SU-DHL-6 (cell line): Measurements from ENCODE around the gene PAQR6.

Experiments
- H2AFZ ChIP-seq: fragments of 200-600 bp; sonication (generic); 2 replicates; pipeline ENCODE4 v1.6.1; 2014; ENCODE audit warnings: low read depth, mild to moderate bottlenecking, moderate library complexity, mixed read lengths, antibody characterized with exemption, low read length; ENCODE audit not compliant: severe bottlenecking
- H3F3A ChIP-seq: fragments of 200-600 bp; shearing (Covaris generic); 2 replicates; pipeline ENCODE4 v1.6.0; 2016; ENCODE audit warnings: antibody characterized with exemption, mild to moderate bottlenecking; ENCODE audit not compliant: insufficient read depth
- H3K27ac ChIP-seq: fragments of 200-600 bp; sonication (generic); 2 replicates; pipeline ENCODE4 v1.5.1; 2016; ENCODE audit warnings: low read depth, mild to moderate bottlenecking, low read length, moderate library complexity, mixed read lengths
- H3K27me3 ChIP-seq: fragments of 200-600 bp; sonication (generic), shearing (Covaris generic); 2 replicates; pipeline ENCODE4 v1.6.0; 2014; ENCODE audit warnings: mild to moderate bottlenecking, low read length
- H3K36me3 ChIP-seq: fragments of 200-600 bp; sonication (generic); 2 replicates; pipeline ENCODE4 v1.6.1; 2014; ENCODE audit warnings: mild to moderate bottlenecking, low read length, mixed read lengths
- H3K4me2 ChIP-seq: fragments of 300-600, 200-600 bp; shearing (Covaris generic), sonication (generic); 2 replicates; pipeline ENCODE4 v1.6.0; 2014; ENCODE audit warnings: low read length, low read depth, mild to moderate bottlenecking; ENCODE audit not compliant: poor library complexity, severe bottlenecking
- H3K4me3 ChIP-seq: fragments of 200-600 bp; sonication (generic); 2 replicates; pipeline ENCODE4 v1.5.1; 2014; ENCODE audit warnings: antibody characterized with exemption, low read length, mild to moderate bottlenecking, mixed read lengths; ENCODE audit not compliant: insufficient read depth, poor library complexity, severe bottlenecking
- H3K79me2 ChIP-seq: fragments of 200-600 bp; sonication (generic); 2 replicates; pipeline ENCODE4 v1.6.1; 2014; ENCODE audit warnings: mild to moderate bottlenecking, low read length, moderate library complexity; ENCODE audit not compliant: insufficient read depth
- H3K9ac ChIP-seq: fragments of 200-600 bp; sonication (generic); 2 replicates; pipeline ENCODE4 v1.7.0; 2014; ENCODE audit warnings: mild to moderate bottlenecking, low read length
- H3K9me2 ChIP-seq: fragments of 200-600 bp; sonication (generic); replicated peaks from 2 replicates; pipeline ENCODE4 v1.6.1; 2014; ENCODE audit warnings: low read length; ENCODE audit not compliant: insufficient read depth
- H3K9me3 ChIP-seq: fragments of 200-600 bp; sonication (generic); 2 replicates; pipeline ENCODE4 v1.6.1; 2014; ENCODE audit warnings: low read length, mixed read lengths; ENCODE audit not compliant: insufficient read depth
- H4K20me1 ChIP-seq: fragments of 200-600 bp; sonication (generic); 2 replicates; pipeline ENCODE4 v1.6.1; 2014; ENCODE audit warnings: low read depth, mild to moderate bottlenecking, antibody characterized with exemption, low read length, moderate library complexity, mixed read lengths
- CTCF ChIP-seq: fragments of 200-600 bp; sonication (generic); IDR thresholded peaks from one replicate; pipeline ENCODE4 v1.5.1; 2017; ENCODE audit warnings: antibody characterized with exemption, mild to moderate bottlenecking, low read length, moderate library complexity; ENCODE audit not compliant: insufficient read depth, poor library complexity, severe bottlenecking
- EZH2phosphoT487 ChIP-seq: fragments of 200-600 bp; sonication (generic), shearing (Covaris generic); conservative IDR thresholded peaks from 2 replicates; pipeline ENCODE4 v1.6.1; 2018; ENCODE audit warnings: mild to moderate bottlenecking, antibody characterized with exemption, low read length, moderate library complexity, mixed read lengths

The PAQR6 gene

GRCh38 chr1:156198831-156199349 lies 49.0 kb downstream of the PAQR6 start:
- H3F3A ChIP-seq, result no peaks in the 10 kb centered on the region
- no peak overlapping the region for H2AFZ ChIP-seq
- no peak overlapping the region for H3K9ac ChIP-seq
- H3K4me2 ChIP-seq, result no peak overlapping the region
- no peaks in the 10 kb centered on the region for H3K9me2 ChIP-seq
- no peak overlapping the region for H3K4me3 ChIP-seq
- no peaks in the 10 kb centered on the region for H3K9me3 ChIP-seq
- no peaks in the 10 kb centered on the region for H3K36me3 ChIP-seq
- no peaks in the 10 kb centered on the region for H4K20me1 ChIP-seq
- H3K27me3 ChIP-seq, result no peaks in the 10 kb centered on the region
- no peak for TF ChIP-seq EZH2phosphoT487
- no peak for TF ChIP-seq CTCF
- H3K27ac ChIP-seq, result no peak overlapping the region
- peaks cover 75% of the 10 kb centered on the region for H3K79me2 ChIP-seq

- Histone ChIP-seq H4K20me1 (no peaks in the 10 kb centered on the region), H3K27me3 (no peaks in the 10 kb centered on the region), H3K79me2 (peaks cover 58% of the 10 kb centered on the region), H2AFZ (no peak overlapping the region), H3K4me2 (no peak overlapping the region), H3K9me2 (no peaks in the 10 kb centered on the region), H3K36me3 (no peaks in the 10 kb centered on the region), H3K4me3 (no peak overlapping the region), H3F3A (peaks cover 9% of the 10 kb centered on the region), H3K9ac (no peak overlapping the region), H3K9me3 (no peaks in the 10 kb centered on the region), H3K27ac (no peak overlapping the region)
- TF ChIP-seq EZH2phosphoT487 (no peak), CTCF (no peak)
Observed at GRCh38 chr1:156196445-156196844, 51.4 kb downstream of the PAQR6 start.

GRCh38 chr1:156195853-156196252 lies 52.0 kb downstream of the PAQR6 start:
- TF ChIP-seq CTCF, result no peak
- Histone ChIP-seq H3K36me3 (no peaks in the 10 kb centered on the region), H3K9ac (no peak overlapping the region), H3K4me3 (no peak overlapping the region), H2AFZ (no peak overlapping the region), H3K79me2 (peaks cover 56% of the 10 kb centered on the region), H3K9me3 (no peaks in the 10 kb centered on the region), H4K20me1 (no peaks in the 10 kb centered on the region), H3K4me2 (peak overlapping the region; percentile 16), H3K27ac (no peak overlapping the region), H3K27me3 (no peaks in the 10 kb centered on the region), H3F3A (peaks cover 11% of the 10 kb centered on the region), H3K9me2 (no peaks in the 10 kb centered on the region)

GRCh38 chr1:156194300-156194652 lies 53.6 kb downstream of the PAQR6 start:
- Histone ChIP-seq H3K79me2 (peaks cover 52% of the 10 kb centered on the region), H3K27ac (peak overlapping the region; percentile 22; the same call in 1 of the 2 replicates)

More at GRCh38 chr1:156194300-156194652, 53.6 kb downstream of the PAQR6 start:
- no peaks in the 10 kb centered on the region for H3K9me3 ChIP-seq
- H3K9ac ChIP-seq, result peak overlapping the region; percentile 87
- H3K4me3 ChIP-seq, result peak overlapping the region; percentile 92
- H2AFZ ChIP-seq, result no peak overlapping the region
- H3K9me2 ChIP-seq, result no peaks in the 10 kb centered on the region
- H3K36me3 ChIP-seq, result no peaks in the 10 kb centered on the region
- H3F3A ChIP-seq, result peaks cover 11% of the 10 kb centered on the region
- peak overlapping the region; percentile 65 for H3K4me2 ChIP-seq
- TF ChIP-seq CTCF, result no peak
- TF ChIP-seq EZH2phosphoT487, result no peak
- no peaks in the 10 kb centered on the region for H4K20me1 ChIP-seq
- H3K27me3 ChIP-seq, result no peaks in the 10 kb centered on the region
